Sigmoid colon (tissue), 7 donors: ENCODE measurements around the gene MMP24. TPM values are rescaled to one million over a fixed set of nuclear protein-coding genes. Genes with fewer than 3 reads are reported as not detected.
"Not testable (repeated sequence)": the region's sequence is repeated elsewhere in the genome, so short reads cannot be mapped to it uniquely, and the experiment has no call there.

ENCODE experiments used
- DNase-seq: peaks from one replicate; pipeline ENCODE4 v3.0.0-alpha.2; 2019
- H3K27ac ChIP-seq, 4 donors: fragments of 200-600 bp; sonication (generic); one replicate each; pipeline ENCODE4 v1.5.1; 2016 to 2019; ENCODE audit warnings: mild to moderate bottlenecking in 1 of 4
- H3K27me3 ChIP-seq, 3 donors: fragments of 200-600 bp; sonication (generic); one replicate each; pipeline ENCODE4 v1.5.1; 2019; ENCODE audit warnings: mild to moderate bottlenecking in 1 of 3
- H3K36me3 ChIP-seq, 4 donors: fragments of 200-600 bp; sonication (generic); one replicate each; pipeline ENCODE4 v1.5.1; 2016 to 2019
- H3K4me1 ChIP-seq, 4 donors: fragments of 200-600 bp; sonication (generic); one replicate each; pipeline ENCODE4 v1.5.1; 2017 to 2019
- H3K4me3 ChIP-seq, 4 donors: fragments of 200-600 bp; sonication (generic); one replicate each; pipeline ENCODE4 v1.5.1; 2017 to 2019; ENCODE audit warnings: mild to moderate bottlenecking in 2 of 4, moderate library complexity in 1 of 4
- H3K9me3 ChIP-seq, 4 donors: fragments of 200-600 bp in 3 of 4; sonication (generic) in 3 of 4; one replicate each; pipeline versions ENCODE4 v1.5.1 to v1.6.1; 2013 to 2019
- CTCF ChIP-seq, 4 experiments: fragments of 450-650 bp in 3 of 4; fragments of 200-600 bp in 1 of 4; IDR thresholded peaks; one replicate each; pipeline ENCODE4 v1.5.1; 2016 to 2019; ENCODE audit warnings: antibody characterized with exemption in 4 of 4, mild to moderate bottlenecking in 3 of 4, moderate library complexity in 2 of 4
- EP300 ChIP-seq, 4 donors: sonication (generic); formaldehyde crosslinking; IDR thresholded peaks; one replicate each; pipeline ENCODE4 v1.6.1; 2017; ENCODE audit warnings: antibody characterized with exemption in 4 of 4
- POLR2A ChIP-seq, 2 donors: fragments of 450-650 bp; IDR thresholded peaks; one replicate each; pipeline ENCODE4 v1.6.1; 2016; ENCODE audit warnings: antibody characterized with exemption in 2 of 2, mild to moderate bottlenecking in 2 of 2, moderate library complexity in 2 of 2
- POLR2AphosphoS5 ChIP-seq, 4 donors: sonication (generic); formaldehyde crosslinking; IDR thresholded peaks; one replicate each; pipeline ENCODE4 v1.6.1; 2017; ENCODE audit warnings: antibody characterized with exemption in 4 of 4
- WGBS, 2 donors: extraction: QIAGEN DNeasy Blood & Tissue Kit; methylation state at CpG; one replicate each; pipeline ENCODE4 v1.1.7; 2013; 5-methylcytosine and 5-hydroxymethylcytosine counted together
- intact Hi-C: fragments of 100-400 bp; cut with DNase I; formaldehyde crosslinking; loops from one replicate; pipeline ENCODE4 v1.15.1; 2023
- polyA plus RNA-seq, 3 donors: library from polyadenylated mRNA; stranded (reverse); fragments of 200-250 nt; gene quantifications; one replicate each; pipeline ENCODE4 v1.2.3, GENCODE V29; 2013
- total RNA-seq, 4 donors: library from RNA; depleted of rRNA; stranded (reverse); fragments of >200 nt; gene quantifications; one replicate each; pipeline ENCODE4 v1.1.0, GENCODE V29; 2016
- donor health status: healthy with polysubstance abuse.
- donor health status: Bipolar disorder and iron deficiency.
- donor health status: healthy.

MMP24 gene
- total and polyA plus RNA-seq, 7 donors, result under 0.01 to 1.4 (median 0.46) TPM

GRCh38 chr20:35312318-35312717 lies 85.8 kb downstream of the MMP24 start:
- no peaks in the 10 kb centered on the region for H3K9me3 ChIP-seq

GRCh38 chr20:35314816-35315631 lies 88.5 kb downstream of the MMP24 start:
- no peak overlapping the region for H3K4me3 ChIP-seq
- no peak for TF ChIP-seq POLR2A (IDR thresholded peaks at IDR 0.05)
- no peak for TF ChIP-seq EP300 (IDR thresholded peaks at IDR 0.05)
- TF ChIP-seq POLR2AphosphoS5 (IDR thresholded peaks at IDR 0.05), result no peak
- no peak for TF ChIP-seq CTCF (IDR thresholded peaks at IDR 0.05)
- peaks cover 0 to 52% (median 48%) of the 10 kb centered on the region in 4 donors for H3K4me1 ChIP-seq
- no peaks in the 10 kb centered on the region for H3K36me3 ChIP-seq
- peak overlapping the region in 3 of 4 donors; percentile 69 to 80 (median 80) for H3K27ac ChIP-seq
- intact Hi-C loops, result no loop called here
- H3K9me3 ChIP-seq, result no peaks in the 10 kb centered on the region
- 75 to 87% methylated on average over 3 of the region's 3 CpGs for WGBS, 2 donors
- no peaks in the 10 kb centered on the region for H3K27me3 ChIP-seq
- DNase-seq, result no peak

More at GRCh38 chr20:35312318-35312717, 85.8 kb downstream of the MMP24 start:
- DNase-seq, result no peak
- peaks cover 0 to 50% (median 43%) of the 10 kb centered on the region in 4 donors for H3K4me1 ChIP-seq
- no peaks in the 10 kb centered on the region for H3K27me3 ChIP-seq
- no peak overlapping the region for H3K4me3 ChIP-seq
- 70 to 81% methylated on average over 1 of the region's 1 CpG for WGBS, 2 donors
- intact Hi-C loops, result no loop called here
- TF ChIP-seq CTCF (IDR thresholded peaks at IDR 0.05) (no peak), EP300 (IDR thresholded peaks at IDR 0.05) (no peak), POLR2A (IDR thresholded peaks at IDR 0.05) (no peak), POLR2AphosphoS5 (IDR thresholded peaks at IDR 0.05) (no peak)
- H3K27ac ChIP-seq, result peak overlapping the region in 1 of 4 donors; percentile 13
- no peaks in the 10 kb centered on the region for H3K36me3 ChIP-seq

GRCh38 chr20:35315632-35316020 lies 89.1 kb downstream of the MMP24 start:
- intact Hi-C loops, result not testable (repeated sequence)
- 94 to 96% methylated on average over 7 of the region's 7 CpGs for WGBS, 2 donors

GRCh38 chr20:35316086-35316485 lies 89.6 kb downstream of the MMP24 start:
- Histone ChIP-seq H3K9me3 (no peaks in the 10 kb centered on the region), H3K4me3 (no peak overlapping the region), H3K27ac (peak overlapping the region in 3 of 4 donors; percentile 69 to 80 (median 80)), H3K27me3 (no peaks in the 10 kb centered on the region), H3K4me1 (peaks cover 0 to 59% (median 57%) of the 10 kb centered on the region in 4 donors), H3K36me3 (no peaks in the 10 kb centered on the region)
- no peak for TF ChIP-seq EP300 (IDR thresholded peaks at IDR 0.05)
- no peak for TF ChIP-seq POLR2A (IDR thresholded peaks at IDR 0.05)
- TF ChIP-seq CTCF (IDR thresholded peaks at IDR 0.05), result no peak
- no peak for TF ChIP-seq POLR2AphosphoS5 (IDR thresholded peaks at IDR 0.05)
- no peak for DNase-seq
- 93 to 94% methylated on average over 2 of the region's 2 CpGs for whole genome bisulfite sequencing, 2 donors
- intact Hi-C loops, result no loop called here

More at GRCh38 chr20:35315632-35316020, 89.1 kb downstream of the MMP24 start:
- peak overlapping the region in 3 of 4 donors; percentile 69 to 80 (median 80) for H3K27ac ChIP-seq
- H3K27me3 ChIP-seq, H3K36me3 ChIP-seq, DNase-seq, H3K9me3 ChIP-seq, H3K4me3 ChIP-seq: not testable (repeated sequence)
- H3K4me1 ChIP-seq, result peaks cover 0 to 58% (median 54%) of the 10 kb centered on the region in 4 donors

- Histone ChIP-seq H3K27me3 (no peaks in the 10 kb centered on the region), H3K9me3 (no peaks in the 10 kb centered on the region), H3K27ac (peak overlapping the region in 3 of 4 donors; percentile 69 to 80 (median 80)), H3K36me3 (no peaks in the 10 kb centered on the region), H3K4me3 (no peak overlapping the region), H3K4me1 (peaks cover 0 to 59% (median 57%) of the 10 kb centered on the region in 4 donors)
- WGBS, 2 donors, result 75 to 90% methylated on average over 5 of the region's 5 CpGs
- intact Hi-C loops, result no loop called here
- no peak for DNase-seq
- TF ChIP-seq CTCF (IDR thresholded peaks at IDR 0.05), result no peak
These were observed 91.1 kb downstream of the MMP24 start for GRCh38 chr20:35317416-35318210.
